ENCODE measurements around the gene ARID1B. TPM values are rescaled to one million over a fixed set of nuclear protein-coding genes. Genes with fewer than 3 reads are reported as not detected.

The ARID1B gene
- total and polyA plus RNA-seq, 9 of the 15 experiments (the other 6 are each of a cell fraction or from before 2014, with no cell fraction given) = 12.5 to 50.5 (median 25.8) TPM

GRCh38 chr6:157099912-157100593 lies 322.9 kb downstream of the ARID1B start (continued):
- TF ChIP-seq NFXL1 (CRISPR knock-in tag; IDR thresholded peaks at IDR 0.05) (no peak), ZNF609 (CRISPR knock-in tag; IDR thresholded peaks at IDR 0.05; ENCODE audit: borderline replicate concordance) (no peak), CBFB (CRISPR knock-in tag; IDR thresholded peaks at IDR 0.05) (no peak), TRIM28 (IDR thresholded peaks at IDR 0.05) (no peak), VEZF1 (CRISPR knock-in tag; IDR thresholded peaks at IDR 0.05) (no peak), ZBED1 (IDR thresholded peaks at IDR 0.05) (no peak), KDM4B (IDR thresholded peaks at IDR 0.05; ENCODE audit: borderline replicate concordance in 2 of 2, low read depth in 1 of 2) (no peak), RBM15 (IDR thresholded peaks at IDR 0.05; ENCODE audit: insufficient read depth, low read length) (no peak), ZNF318 (IDR thresholded peaks at IDR 0.05; ENCODE audit: borderline replicate concordance in 1 of 2, low read depth in 1 of 2) (no peak), NKRF (IDR thresholded peaks at IDR 0.05; ENCODE audit: borderline replicate concordance) (no peak)
